Fibroblast of the conjunctiva (primary cell): ENCODE measurements around the gene KIAA2012.
"Not testable (repeated sequence)": the region's sequence is repeated elsewhere in the genome, so short reads cannot be mapped to it uniquely, and the experiment has no call there.

Source experiments
- DNase-seq: peaks from one replicate; pipeline ENCODE4 v3.0.0-alpha.2; 2010; ENCODE audit warnings: low read depth

The KIAA2012 gene

DNA sequence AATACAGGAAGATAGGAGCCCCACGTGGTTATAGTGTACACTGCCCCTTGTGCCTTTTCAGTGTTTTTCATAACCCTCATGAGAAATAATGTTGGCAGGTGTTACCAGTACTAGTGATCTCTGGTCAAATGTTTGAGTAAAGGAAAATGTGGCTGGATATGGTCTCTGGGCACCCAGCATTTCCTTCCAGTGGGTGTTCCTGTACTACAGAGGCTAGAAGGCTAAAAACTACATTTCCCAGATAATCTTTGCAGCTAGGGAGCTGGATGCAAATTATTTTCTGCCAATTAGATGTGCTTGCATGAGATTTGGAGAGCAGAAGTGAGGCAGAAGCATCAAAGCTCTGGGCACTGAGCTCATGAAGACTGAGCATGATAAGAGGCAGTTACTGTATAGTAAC, 45.1 kb downstream of the KIAA2012 start:
- no peak for DNase-seq

DNA sequence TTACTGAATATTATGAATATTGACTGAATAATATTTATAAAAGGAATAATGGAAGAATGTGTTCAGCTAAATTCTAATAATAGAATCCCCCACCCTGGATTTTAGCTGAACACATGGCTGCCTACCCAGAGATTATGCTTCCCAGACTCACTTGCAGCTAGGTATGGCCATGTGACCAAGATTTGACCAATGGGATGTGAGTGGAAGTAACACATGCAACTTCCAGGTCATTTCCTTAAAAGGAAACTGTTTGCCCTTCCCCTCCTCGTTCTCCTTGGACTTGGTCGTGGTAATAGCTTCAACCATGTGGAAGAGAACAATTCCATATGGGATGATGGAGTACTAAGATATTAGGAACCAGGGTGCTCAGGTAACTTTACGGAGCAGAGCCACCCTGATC, 47.8 kb downstream of the KIAA2012 start:
- DNase-seq, result no peak

DNA sequence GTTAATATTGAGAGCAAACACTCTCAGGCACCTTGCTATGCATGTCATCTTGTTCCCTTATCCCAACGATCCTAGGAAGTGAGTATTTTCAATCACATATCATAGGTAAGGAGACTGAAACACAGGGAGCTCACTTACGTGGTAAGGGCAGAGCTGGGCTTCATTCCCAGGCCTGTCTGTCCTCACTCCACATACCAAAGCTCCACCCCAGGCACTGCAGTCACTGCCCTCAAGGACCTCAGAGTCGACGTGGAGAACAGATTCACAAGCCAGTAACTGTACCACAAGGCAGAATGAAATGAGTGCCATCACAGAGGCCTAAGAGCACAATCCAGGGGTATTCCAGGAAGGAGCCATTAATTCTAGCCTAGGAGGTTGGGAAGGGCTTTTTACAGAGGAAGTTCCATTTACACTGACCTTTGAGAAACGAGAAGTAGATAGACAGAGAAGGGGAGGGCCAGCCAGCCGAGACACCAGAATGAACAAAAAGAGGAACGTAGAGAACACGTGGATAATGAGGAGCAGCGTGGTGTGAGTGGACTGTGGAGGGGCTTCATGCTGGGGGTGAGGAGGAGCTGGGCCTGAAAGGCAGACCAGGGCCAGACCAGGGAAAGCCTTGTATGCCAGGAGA, 48.6 kb downstream of the KIAA2012 start:
- DNase-seq, result no peak

DNA sequence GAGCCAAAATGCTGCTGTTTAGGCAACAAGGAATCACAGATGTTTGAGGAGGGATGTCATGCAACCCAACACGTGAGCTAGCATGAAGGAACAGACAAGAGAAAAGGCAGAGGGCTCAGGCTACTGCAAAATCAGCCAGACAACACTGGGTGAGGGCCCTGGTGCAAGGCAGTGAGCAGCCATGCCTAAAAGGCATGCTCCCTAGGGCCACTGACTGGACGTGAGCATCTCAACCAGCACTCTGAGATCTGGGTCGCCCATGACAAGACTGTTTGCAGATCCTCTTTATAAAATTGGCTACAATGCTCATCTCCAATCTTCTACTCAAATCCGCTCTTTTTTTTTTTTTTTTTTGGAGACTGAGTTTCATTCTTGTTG, 49.1 kb downstream of the KIAA2012 start:
- no peak for DNase-seq

DNA sequence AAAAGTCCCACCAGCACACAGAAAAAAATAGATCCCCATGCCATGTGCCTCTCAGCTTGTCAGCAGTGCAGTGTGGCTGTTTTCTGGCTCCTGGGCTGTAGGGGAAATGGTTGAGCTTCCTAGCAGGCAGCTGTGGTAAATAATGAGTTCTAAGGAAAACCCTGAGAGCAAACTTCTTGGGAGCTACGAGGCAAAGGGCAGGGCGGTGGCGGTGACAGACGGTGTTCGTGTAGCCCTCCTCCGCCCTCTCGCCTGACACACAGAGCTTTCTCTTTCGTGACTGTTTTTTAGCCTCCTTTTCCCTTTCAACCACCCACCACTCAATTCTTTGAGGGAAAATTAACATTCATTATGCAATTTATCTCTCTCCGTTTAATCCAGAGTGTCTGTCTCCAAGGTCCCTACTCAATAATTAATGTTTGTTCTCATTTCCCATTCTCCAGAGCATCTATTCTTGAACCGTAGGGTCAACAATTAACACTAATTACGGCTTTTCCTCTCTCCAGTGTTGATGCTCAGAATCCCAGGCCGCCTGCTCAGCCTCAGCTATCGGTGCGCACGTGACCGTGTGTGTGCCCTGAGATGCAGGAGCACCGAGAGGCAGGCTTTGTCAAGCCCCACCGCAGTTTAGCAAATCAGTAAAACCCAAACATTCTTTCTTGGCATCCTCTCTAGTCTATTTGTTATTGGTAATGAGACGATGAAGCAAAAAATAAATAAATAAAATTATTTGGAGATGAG, 50.1 kb downstream of the KIAA2012 start:
- DNase-seq, result no peak

DNA sequence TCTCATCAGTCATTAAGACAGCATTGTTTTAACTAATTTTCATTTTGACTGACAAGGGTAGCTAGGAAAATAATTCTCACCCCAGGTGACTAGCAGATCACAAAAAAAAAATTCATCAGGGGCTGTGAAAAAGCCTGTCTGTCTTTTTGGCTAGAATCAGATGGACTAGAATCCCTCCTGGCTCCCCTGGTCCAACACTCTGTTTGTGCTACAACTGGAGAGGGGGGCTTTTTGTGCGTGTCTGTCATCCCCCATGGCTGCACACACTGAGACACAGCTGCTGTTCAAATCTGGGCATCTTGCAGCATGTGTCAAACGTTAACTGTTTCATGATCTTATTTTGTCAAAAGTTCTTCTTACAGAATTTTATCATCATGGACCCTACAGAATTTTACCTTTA, 51.2 kb downstream of the KIAA2012 start:
- no peak for DNase-seq

DNA sequence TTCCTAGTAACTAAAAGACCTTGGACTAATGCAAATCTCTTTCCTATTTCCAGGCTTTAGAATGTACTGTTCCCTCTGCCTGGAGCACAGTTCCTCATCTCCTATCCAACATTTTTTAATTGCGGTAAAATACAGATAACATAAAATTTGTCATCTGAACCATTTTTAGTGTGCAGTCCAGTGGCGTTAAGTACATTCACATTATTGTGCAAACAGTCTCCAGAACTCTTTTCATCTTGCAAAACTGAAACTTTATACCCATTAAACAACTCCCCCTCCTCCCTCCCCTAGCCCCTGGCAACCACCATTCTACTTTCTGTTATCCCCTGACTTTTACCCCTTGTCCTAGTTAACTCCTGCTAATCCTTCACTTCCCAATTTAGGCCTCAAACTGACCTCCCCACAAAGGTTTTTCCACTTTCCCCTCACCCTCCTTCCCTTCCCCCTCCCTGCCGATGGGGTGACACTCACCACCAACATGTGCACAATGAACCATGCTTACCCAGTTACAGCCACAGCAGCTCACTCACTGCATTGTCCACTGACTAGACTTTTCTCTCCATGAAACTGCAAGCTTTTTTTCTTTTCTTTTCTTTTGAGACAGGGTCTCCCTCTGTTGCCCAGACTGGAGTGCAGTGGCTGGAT, 54.8 kb downstream of the KIAA2012 start:
- no peak for DNase-seq

DNA sequence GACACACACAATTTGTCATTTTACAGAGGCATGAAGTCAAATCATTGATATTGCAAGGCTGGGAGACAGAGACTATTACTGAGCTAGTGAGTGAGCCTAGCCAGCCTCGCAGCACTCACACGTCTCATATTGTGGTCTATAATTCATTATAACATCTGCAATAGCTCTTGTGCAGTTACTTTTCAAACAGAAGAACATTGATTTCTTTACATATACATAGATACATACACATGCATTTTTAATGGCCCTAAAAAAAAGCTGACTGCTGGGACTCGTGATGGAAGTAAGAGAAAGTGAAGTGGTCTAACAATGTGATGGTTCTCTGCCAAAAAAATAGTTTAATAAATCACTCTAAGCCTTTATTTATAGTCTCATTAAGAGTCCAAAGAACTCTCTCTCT, 56.8 kb downstream of the KIAA2012 start:
- DNase-seq, result no peak

DNA sequence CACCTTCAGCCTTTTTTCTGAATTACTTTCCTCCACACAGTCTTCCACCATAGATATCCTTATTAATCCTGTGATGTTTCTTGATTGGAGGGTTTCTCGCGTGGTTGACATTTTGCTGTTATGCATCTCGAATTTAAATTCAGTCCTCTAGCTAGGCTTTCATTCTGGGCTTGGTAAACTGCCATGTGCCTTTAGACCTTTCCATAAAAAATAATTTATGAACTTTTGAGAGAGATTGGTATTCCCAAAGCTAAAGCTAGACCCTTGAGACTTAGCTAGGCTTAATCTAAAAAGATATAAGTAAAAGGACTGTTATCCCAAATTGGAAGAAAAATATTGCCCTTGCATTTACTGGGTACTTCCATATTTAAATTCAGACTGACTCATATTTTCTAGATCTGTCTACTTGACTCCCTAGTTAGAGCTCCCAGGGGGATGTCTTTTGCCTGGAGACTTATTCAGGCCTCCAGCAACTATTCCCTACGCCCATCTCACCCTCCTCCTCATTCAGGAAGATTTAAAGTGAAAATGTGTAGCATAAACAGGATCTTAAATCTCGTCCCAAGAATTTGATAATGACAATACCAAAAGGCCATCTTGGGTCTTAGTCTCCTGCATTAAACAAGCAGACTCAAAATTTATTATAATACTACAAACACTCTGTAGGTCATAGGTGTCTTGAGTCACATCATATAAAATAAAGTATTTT, 60.3 kb downstream of the KIAA2012 start:
- DNase-seq, result no peak

DNA sequence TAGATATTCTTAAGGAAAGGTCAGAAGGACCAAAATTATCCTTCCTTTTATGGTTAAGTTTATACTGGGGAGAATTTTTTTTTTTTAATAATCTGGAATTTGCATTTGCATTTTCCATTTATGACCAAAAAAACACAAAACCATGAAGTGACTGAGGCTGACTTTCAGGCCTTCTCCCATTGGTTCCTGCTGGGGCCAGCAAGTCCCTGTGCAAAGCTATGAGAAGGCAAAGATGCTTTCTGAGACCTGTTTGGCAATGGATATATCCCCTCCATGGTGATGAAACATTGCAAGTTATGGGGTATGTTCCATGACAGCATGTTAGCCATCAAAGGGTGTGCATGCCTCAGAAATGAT, 60.8 kb downstream of the KIAA2012 start:
- no peak for DNase-seq

DNA sequence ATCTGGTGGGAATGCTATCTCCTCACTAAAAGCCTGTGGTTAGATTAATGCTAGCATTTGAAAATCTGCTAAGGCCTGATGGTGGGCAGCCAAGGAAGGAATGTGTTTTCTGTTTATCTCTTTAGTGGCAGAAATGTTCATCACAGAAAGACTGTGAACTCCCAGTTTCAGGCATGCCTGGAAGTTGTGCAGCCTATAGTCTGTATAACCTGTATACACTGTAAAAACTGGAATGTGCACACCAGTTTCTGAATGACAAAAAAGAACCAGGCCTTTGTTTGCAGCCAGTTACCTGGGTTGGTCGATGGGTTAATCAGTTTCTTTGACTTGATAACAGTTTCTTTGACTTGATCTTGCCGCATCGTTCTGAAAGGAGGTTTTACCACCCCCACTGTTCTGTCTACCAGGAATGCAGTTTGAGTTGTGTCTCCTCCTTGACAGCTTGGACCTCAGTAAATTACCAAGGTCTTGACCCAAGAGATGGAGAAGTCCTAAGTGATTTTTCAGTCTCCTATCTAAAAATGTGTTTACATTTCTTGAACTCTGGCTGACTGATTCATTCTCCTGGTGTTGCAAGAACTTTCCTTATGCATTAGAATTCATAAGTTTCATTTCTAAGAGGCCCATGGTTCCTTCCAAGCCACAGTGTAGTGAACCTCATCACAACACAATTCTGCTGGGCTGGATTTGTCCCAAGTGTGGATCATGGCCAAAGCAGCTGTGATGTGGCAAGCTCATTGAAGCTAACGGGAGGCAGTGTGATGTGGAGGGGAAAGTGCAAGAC, 62.2 kb downstream of the KIAA2012 start:
- DNase-seq, result peak; percentile 98

DNA sequence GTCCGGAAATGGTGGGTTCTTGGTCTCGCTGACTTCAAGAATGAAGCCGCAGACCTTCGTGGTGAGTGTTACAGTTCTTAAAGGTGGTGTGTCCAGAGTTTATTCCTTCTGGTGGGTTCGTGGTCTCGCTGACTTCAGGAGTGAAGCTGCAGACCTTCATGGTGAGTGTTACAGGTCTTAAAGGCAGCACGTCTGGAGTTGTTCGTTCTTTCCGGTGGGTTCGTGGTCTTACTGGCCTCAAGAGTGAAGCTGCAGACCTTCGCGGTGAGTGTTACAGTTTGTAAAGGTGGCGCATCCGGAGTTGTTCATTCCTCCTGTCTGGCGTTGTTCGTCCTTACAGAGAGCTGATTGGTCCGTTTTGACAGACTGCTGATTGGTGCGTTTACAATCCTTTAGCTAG, 63.0 kb downstream of the KIAA2012 start:
- not testable (repeated sequence) for DNase-seq

DNA sequence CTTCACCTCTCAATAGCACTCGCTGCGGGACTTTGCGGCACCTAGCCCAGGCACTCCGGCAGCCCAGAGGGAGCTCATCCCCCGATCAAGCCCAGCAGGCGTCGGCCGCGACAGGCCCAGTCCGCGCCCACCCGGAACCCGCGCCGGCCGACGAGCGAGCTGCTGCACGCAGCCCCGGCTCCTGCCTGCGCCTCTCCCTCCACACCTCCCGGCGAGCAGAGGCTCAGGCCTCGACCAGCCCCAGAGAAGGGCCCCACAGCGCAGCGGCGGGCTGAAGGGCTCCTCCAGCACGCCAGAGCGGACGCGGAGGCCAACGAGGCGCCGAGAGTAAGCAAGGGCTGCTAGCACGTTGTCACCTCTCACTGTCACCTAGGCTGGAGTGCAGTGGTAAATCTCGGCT, 63.5 kb downstream of the KIAA2012 start:
- no peak for DNase-seq

DNA sequence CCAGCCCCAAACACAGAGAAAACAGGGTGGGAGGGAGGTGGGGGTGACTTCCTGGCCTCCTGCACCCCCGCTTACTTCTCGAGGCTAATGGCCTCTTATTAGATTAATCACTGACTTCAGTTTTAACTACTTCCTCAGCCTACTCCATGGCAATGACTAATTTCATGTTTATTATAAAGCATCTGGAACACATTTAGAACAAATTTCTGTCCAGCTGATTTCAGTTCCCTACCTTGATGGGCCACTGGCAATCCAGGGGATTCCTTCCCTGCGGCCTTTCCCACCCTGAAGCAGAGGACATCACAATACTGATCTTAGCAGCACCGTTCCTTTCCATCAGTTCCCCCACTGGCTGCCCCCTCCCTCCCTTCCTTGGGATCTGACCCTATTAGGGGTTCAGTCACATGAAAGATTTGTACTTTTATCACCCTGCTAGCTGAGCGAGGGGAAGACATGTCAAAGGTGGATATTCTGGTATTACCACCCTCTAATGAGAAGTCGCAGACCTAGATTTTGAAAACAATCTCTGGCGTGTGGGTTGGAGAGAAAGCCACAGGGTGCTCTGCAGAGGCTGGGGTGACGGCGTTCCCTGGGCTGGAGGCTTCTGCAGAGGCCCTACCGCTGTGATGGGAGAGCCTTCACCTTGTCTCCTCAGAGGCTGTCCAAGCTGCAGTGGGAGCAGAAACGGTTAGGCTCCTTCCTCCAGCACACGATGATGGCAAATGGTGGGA, 67.6 kb downstream of the KIAA2012 start:
- no peak for DNase-seq

DNA sequence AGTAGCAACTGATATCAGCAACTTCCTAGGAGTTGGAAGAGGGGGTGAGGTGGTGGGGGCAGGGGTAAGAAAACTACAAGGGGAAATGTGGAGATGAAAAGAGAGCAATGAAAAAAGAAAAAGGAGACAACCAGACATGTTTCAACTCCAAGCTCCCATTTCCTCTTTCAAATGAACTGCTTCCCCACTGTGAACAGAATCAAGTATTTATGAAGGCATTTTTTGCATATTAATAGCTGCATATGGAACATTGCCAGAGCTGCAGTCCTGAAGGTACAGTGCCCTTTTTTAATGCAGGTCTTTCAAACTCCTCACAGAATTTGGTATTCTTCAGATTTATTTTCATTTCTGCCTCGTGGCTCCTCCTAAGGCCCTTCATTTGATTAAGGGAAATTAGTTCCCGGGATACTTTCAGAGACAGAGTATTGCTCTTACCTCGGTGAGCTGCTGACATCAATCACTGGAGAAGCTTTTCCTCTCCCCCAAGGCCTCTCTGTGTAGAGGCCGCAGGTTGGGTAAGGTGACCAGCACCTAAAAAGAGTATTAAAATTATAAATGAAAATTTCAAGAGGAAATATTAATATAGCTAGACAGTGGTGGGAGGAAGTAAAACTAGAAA, 68.4 kb downstream of the KIAA2012 start:
- DNase-seq, result no peak

DNA sequence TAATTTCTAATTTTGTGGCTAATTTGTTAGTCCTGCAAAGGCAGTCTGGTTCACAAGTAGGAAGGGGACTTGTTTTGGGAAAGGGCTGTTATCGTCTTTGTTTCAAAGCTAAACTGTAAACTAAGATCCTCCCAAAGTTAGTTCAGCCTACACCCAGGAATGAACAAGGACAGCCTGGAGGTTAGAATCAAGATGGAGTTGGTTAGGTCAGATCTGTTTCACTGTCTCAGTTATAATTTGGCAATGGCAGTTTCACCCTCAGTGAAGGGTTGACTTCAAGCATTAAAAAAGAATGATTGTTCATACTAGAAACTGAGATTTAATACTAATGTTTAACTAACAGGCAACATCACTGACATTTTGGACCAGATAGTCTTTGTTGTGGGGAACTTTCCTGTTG, 69.5 kb downstream of the KIAA2012 start:
- DNase-seq, result no peak

DNA sequence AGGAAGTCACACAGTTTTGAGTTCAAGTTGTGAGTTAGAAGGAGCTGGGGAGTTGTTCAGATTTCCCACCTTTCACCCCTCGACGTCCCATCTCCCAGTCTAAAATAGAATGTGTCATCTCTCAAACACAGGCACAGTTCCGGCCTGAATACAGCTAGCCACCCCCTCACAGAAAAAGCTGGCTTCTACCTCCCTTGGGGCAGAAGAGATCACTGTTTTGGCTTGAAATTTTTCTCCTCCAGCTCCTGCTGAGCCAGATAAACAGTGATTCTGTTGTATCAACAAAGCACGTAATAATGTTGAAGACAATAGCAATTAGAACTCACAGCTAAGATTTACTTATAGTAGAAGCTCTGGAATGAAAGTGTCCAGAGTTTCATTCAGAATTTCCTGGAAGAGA, 74.7 kb downstream of the KIAA2012 start:
- DNase-seq, result no peak

DNA sequence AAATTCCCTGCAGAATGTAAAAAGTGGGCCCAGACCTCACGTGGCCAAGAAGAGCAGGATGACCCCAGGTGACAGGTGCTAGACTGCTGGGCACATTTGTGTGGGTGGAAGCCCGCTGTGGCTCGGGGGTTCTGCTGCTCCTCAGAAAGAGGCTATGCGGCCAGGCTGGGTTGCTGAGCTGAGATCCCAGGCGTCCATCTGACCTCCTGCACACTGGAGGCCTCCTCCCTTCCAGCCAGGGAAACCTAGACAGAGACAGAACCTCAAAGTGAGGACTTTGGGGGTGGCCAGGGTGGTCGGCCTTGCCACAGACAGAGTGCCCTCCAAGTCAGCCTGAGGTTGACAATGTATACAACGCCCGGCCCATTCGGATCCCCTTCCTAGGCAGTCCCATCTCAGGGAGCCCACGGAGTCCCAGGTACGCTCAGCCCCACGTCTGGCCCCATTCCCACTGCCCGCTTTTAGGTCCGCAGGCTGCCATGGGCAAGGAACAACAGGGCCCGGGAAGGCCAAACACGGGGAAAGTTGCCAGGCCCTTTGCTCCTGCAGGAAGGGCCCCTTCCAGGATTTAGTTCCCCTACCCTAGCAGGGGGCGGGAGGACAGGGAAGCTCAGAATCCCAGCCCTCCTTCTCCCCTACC, 75.6 kb downstream of the KIAA2012 start:
- no peak for DNase-seq

DNA sequence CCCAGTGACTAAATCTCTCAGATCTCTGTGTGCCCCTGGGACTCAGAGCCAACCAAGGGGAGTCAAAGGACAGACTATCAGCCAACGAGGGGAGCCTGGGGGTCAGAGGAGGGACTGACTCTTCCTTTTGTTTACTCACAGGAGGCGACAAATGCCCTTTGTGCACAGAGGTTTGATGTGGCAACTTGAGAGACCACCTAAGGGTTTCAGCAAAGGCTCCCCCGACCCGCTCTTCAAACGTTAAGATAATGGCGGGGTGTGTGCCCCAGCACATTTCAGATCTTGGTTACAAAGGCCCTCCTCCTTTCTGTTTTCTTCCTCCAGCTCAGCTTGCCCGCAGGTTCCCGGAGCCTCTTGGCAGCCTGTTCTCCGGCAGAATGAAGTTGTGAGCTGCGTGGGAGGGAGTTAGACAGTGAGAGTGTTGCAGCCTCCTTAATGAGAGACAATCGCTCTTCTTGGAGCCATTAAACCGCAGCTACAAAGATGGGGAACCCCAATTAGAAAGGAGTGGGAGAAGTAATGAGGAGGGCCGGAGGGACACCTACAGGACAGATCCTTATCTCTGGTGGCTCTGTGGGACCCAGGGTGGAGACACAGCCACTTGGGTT, 76.2 kb downstream of the KIAA2012 start:
- DNase-seq, result peak; percentile 30

DNA sequence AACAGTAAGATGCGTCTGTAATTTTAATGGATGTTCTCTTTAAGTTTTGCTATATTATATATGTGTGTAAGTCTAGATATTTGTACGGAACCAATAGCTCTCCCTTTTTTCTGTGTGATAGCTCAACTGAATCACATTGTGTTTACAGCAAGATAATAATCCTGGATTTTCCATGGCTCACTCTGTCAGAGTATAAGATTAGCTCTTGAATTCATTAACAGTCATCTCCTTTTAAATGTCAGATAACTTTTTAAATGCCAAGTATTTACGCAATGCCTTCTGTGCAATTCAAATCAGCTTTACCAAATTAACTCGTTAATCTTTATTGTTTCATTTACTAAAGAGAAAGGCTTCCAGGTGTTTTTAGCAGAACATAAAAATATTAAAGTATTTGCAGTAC, 76.9 kb downstream of the KIAA2012 start:
- no peak for DNase-seq
